ENCODE results near the gene SUPT5H. TPM values are rescaled to one million over a fixed set of nuclear protein-coding genes. Genes with fewer than 3 reads are reported as not detected.

Gene SUPT5H
- total and polyA plus RNA-seq, 2 of the 13 experiments (the other 11 are each of a cell fraction or from before 2014, with no cell fraction given), result 48.2 to 51.7 TPM

DNA sequence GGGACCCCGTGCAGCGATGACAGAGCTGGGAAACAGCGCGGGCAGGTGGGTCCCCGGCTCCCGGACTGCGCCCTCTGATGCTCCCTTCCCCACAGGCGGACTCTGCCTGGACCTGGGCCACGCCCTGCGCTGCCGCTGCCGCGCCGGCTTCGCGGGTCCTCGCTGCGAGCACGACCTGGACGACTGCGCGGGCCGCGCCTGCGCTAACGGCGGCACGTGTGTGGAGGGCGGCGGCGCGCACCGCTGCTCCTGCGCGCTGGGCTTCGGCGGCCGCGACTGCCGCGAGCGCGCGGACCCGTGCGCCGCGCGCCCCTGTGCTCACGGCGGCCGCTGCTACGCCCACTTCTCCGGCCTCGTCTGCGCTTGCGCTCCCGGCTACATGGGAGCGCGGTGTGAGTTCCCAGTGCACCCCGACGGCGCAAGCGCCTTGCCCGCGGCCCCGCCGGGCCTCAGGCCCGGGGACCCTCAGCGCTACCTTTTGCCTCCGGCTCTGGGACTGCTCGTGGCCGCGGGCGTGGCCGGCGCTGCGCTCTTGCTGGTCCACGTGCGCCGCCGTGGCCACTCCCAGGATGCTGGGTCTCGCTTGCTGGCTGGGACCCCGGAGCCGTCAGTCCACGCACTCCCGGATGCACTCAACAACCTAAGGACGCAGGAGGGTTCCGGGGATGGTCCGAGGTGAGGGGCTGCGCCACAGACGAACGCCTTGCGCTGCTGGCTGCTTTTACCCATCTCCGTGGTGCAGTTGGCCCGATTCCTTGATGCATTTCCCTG is 61.7 kb downstream of the SUPT5H start (continued):
- TF ChIP-seq, protein P1, sequence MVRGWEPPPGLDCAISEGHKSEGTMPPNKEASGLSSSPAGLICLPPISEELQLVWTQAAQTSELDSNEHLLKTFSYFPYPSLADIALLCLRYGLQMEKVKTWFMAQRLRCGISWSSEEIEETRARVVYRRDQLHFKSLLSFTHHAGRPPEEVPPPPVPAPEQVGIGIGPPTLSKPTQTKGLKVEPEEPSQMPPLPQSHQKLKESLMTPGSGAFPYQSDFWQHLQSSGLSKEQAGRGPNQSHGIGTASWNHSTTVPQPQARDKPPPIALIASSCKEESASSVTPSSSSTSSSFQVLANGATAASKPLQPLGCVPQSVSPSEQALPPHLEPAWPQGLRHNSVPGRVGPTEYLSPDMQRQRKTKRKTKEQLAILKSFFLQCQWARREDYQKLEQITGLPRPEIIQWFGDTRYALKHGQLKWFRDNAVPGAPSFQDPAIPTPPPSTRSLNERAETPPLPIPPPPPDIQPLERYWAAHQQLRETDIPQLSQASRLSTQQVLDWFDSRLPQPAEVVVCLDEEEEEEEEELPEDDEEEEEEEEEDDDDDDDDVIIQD (CRISPR knock-in tag; IDR thresholded peaks at IDR 0.05; ENCODE audit: low read depth), result no peak
- TF ChIP-seq, protein P2, sequence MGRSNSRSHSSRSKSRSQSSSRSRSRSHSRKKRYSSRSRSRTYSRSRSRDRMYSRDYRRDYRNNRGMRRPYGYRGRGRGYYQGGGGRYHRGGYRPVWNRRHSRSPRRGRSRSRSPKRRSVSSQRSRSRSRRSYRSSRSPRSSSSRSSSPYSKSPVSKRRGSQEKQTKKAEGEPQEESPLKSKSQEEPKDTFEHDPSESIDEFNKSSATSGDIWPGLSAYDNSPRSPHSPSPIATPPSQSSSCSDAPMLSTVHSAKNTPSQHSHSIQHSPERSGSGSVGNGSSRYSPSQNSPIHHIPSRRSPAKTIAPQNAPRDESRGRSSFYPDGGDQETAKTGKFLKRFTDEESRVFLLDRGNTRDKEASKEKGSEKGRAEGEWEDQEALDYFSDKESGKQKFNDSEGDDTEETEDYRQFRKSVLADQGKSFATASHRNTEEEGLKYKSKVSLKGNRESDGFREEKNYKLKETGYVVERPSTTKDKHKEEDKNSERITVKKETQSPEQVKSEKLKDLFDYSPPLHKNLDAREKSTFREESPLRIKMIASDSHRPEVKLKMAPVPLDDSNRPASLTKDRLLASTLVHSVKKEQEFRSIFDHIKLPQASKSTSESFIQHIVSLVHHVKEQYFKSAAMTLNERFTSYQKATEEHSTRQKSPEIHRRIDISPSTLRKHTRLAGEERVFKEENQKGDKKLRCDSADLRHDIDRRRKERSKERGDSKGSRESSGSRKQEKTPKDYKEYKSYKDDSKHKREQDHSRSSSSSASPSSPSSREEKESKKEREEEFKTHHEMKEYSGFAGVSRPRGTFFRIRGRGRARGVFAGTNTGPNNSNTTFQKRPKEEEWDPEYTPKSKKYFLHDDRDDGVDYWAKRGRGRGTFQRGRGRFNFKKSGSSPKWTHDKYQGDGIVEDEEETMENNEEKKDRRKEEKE (IDR thresholded peaks at IDR 0.05), result no peak
- peak; percentile 48; the same call in 1 of the 2 replicates for TF ChIP-seq SMAD1 (CRISPR knock-in tag; IDR thresholded peaks at IDR 0.05; ENCODE audit: borderline replicate concordance, low read depth)
- peak; percentile 99 for TF ChIP-seq ZNF777 (CRISPR knock-in tag; IDR thresholded peaks at IDR 0.05)
- peak; percentile 85; the same call in 1 of the 2 replicates for TF ChIP-seq ZFP36L1 (CRISPR knock-in tag; IDR thresholded peaks at IDR 0.05)
- peak; percentile 76; the same call in 1 of the 2 replicates for TF ChIP-seq ZSCAN25 (CRISPR knock-in tag; IDR thresholded peaks at IDR 0.05)
- TF ChIP-seq ZNF552 (CRISPR knock-in tag; IDR thresholded peaks at IDR 0.05; ENCODE audit: borderline replicate concordance), result peak; percentile 72; the same call in 1 of the 2 replicates
- peak; percentile 84; the same call in 1 of the 2 replicates for TF ChIP-seq JDP2 (CRISPR knock-in tag; IDR thresholded peaks at IDR 0.05; ENCODE audit: borderline replicate concordance)
- TF ChIP-seq ATRX (CRISPR knock-in tag; IDR thresholded peaks at IDR 0.05; ENCODE audit: borderline replicate concordance), result no peak
- no peak for TF ChIP-seq TBP (CRISPR knock-in tag; IDR thresholded peaks at IDR 0.05)
- TF ChIP-seq SAP130 (CRISPR knock-in tag; IDR thresholded peaks at IDR 0.05; ENCODE audit: low read depth), result peak; percentile 27; the same call in 1 of the 2 replicates
- peak; percentile 91 for TF ChIP-seq HOXA3 (CRISPR knock-in tag; IDR thresholded peaks at IDR 0.05)
- TF ChIP-seq, protein P3, sequence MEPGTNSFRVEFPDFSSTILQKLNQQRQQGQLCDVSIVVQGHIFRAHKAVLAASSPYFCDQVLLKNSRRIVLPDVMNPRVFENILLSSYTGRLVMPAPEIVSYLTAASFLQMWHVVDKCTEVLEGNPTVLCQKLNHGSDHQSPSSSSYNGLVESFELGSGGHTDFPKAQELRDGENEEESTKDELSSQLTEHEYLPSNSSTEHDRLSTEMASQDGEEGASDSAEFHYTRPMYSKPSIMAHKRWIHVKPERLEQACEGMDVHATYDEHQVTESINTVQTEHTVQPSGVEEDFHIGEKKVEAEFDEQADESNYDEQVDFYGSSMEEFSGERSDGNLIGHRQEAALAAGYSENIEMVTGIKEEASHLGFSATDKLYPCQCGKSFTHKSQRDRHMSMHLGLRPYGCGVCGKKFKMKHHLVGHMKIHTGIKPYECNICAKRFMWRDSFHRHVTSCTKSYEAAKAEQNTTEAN (CRISPR knock-in tag; conservative IDR thresholded peaks at IDR 0.05), result peak; percentile 91
- peak; percentile 61; the same call in 1 of the 2 replicates for TF ChIP-seq TOE1 (CRISPR knock-in tag; IDR thresholded peaks at IDR 0.05)
- TF ChIP-seq ZNF225 (CRISPR knock-in tag; IDR thresholded peaks at IDR 0.05), result peak; percentile 68; the same call in 1 of the 2 replicates
- peak; percentile 48 for TF ChIP-seq ELF3 (CRISPR knock-in tag; IDR thresholded peaks at IDR 0.05)
- peak; percentile 33; the same call in 1 of the 2 replicates for TF ChIP-seq KMT2A (CRISPR knock-in tag; IDR thresholded peaks at IDR 0.05)
- peak; percentile 97; the same call in 1 of the 2 replicates for TF ChIP-seq FLYWCH1 (CRISPR knock-in tag; IDR thresholded peaks at IDR 0.05)
- TF ChIP-seq, protein P4, sequence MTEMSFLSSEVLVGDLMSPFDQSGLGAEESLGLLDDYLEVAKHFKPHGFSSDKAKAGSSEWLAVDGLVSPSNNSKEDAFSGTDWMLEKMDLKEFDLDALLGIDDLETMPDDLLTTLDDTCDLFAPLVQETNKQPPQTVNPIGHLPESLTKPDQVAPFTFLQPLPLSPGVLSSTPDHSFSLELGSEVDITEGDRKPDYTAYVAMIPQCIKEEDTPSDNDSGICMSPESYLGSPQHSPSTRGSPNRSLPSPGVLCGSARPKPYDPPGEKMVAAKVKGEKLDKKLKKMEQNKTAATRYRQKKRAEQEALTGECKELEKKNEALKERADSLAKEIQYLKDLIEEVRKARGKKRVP (CRISPR knock-in tag; IDR thresholded peaks at IDR 0.05), result peak in 1 of 2 experiments; percentile 78; a peak in 2 of 4 replicates
- TF ChIP-seq ZNF547 (CRISPR knock-in tag; IDR thresholded peaks at IDR 0.05), result peak; percentile 95
- TF ChIP-seq CREB1 (IDR thresholded peaks at IDR 0.05), result no peak
- TF ChIP-seq CREB1 (CRISPR knock-in tag; IDR thresholded peaks at IDR 0.05), result no peak
- peak; percentile 99 for TF ChIP-seq ATF7-NPFF (CRISPR knock-in tag; IDR thresholded peaks at IDR 0.05; ENCODE audit: low read depth)
- TF ChIP-seq MAFK (conservative IDR thresholded peaks at IDR 0.05 in 1 of 2, IDR thresholded peaks at IDR 0.05 in 1 of 2; ENCODE audit: low read length in 2 of 2), result no peak
